Hematopoietic multipotent progenitor cell treated with erythropoietin and hydrocortisone succinate and interleukin-3 and kit ligand, for 6 days (in vitro differentiated cells): Measurements from ENCODE around the gene TXLNG.

Experiments used
- DNase-seq: peaks from one replicate; pipeline ENCODE4 v3.0.0-alpha.2; 2015

The TXLNG gene

DNA sequence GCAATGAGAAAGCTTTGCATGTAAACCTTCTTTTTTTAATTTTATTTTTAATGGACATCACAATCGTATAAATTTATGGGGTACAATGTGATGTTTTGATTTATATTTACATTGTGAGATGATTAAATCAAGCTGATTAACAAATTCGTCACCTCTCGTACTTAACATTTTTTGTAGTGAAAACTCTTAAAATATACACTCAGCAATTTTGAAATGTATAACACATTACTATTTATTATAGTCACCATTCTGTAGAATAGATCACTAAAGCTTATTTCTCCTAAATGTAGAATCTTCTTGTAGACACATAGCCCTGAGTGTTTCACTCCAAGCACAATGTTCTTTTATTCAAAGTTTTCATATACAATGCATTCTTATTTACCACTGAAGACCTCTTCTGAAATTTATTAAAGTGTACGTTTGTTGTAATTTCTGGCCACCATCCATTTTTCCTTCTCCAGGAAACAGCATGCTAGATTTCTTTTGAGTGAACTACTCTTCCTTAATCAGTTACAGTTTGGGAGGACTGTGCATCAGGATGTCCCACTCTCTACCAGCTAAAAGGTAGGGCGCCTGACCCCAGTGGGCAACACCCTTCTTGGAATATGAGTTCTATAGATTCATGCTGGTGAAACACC, 88.3 kb downstream of the TXLNG start:
- no peak for DNase-seq

DNA sequence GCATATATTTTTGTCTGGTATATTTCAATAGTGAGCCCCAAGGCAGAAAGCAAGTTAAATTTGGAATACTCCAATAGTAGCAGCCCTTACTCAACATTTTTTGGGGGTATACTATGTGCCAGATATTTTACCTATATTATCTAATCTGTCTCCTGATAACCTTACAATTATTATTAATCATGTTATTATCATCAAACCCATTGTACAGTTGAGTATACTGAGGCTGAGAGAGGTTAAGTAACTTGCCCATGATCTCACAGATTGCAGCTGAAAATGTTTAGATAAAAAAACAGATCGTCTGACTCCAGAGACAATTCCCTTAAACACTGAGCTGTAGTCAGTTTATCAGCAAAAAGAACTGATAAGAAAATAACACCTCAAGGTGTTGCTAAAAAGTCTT, 90.4 kb downstream of the TXLNG start:
- no peak for DNase-seq

- peak; percentile 60 for DNase-seq
Observed at GRCh38 chrX:16882169-16882568, 95.9 kb downstream of the TXLNG start.

- DNase-seq: peak; percentile 82
Observed at GRCh38 chrX:16882702-16883486, 96.6 kb downstream of the TXLNG start.

DNA sequence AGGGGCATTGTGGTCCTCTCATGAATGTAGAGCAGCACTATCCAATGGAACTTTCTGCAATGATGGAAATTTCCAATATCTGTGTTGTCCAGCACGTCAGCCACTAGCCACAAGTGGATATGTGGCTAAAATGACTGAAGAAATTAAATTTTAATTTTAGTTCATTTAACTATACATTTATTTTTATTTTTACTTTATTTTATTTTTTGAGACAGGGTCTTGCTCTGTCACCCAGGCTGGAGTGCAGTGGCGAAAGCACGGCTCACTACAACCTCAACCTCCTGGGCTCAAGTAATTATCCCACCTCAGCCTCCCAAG, 97.2 kb downstream of the TXLNG start:
- no peak for DNase-seq

DNA sequence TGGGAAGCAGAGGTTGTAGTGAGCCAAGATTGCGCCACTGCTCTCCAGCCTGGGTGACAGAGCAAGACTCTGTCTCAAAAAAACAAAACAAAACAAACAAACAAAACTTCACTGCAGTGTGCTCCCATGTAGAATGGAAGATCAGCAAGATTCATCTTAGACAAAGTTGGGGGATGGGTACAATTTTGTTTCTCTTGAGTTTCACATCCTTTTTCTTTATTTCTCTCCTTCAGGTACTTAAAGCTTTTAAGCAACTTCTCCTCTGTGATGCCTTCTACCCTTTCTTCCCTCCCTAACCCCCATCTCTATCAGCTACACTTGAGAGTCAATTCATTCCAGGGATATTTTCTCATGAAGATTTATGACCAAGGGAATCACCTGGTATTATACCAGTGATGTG, 99.4 kb downstream of the TXLNG start:
- no peak for DNase-seq

GRCh38 chrX:16892504-16893362, 106.5 kb downstream of the TXLNG start:
- peak; percentile 92 for DNase-seq
